Measurements from ENCODE around the gene TAF7. TPM values are rescaled to one million over a fixed set of nuclear protein-coding genes. Genes with fewer than 3 reads are reported as not detected.

Gene TAF7
- total RNA-seq, 1 experiment from 2014 or later = 90.3 TPM

GRCh38 chr5:141313711-141314110, 6.9 kb downstream of the TAF7 start:
- H2BK5ac ChIP-seq (ENCODE audit: insufficient read length, low read length) = no peak overlapping the region
- no peak overlapping the region for H2AFZ ChIP-seq (ENCODE audit: low read length)
- H2BK15ac ChIP-seq (ENCODE audit: low read depth, low read length) = no peak overlapping the region
- no peak overlapping the region for H3K23ac ChIP-seq (ENCODE audit: insufficient read length, low read depth, low read length)
- no peak overlapping the region for H3T11ph ChIP-seq (ENCODE audit: low read length)
- TF ChIP-seq, protein P1, sequence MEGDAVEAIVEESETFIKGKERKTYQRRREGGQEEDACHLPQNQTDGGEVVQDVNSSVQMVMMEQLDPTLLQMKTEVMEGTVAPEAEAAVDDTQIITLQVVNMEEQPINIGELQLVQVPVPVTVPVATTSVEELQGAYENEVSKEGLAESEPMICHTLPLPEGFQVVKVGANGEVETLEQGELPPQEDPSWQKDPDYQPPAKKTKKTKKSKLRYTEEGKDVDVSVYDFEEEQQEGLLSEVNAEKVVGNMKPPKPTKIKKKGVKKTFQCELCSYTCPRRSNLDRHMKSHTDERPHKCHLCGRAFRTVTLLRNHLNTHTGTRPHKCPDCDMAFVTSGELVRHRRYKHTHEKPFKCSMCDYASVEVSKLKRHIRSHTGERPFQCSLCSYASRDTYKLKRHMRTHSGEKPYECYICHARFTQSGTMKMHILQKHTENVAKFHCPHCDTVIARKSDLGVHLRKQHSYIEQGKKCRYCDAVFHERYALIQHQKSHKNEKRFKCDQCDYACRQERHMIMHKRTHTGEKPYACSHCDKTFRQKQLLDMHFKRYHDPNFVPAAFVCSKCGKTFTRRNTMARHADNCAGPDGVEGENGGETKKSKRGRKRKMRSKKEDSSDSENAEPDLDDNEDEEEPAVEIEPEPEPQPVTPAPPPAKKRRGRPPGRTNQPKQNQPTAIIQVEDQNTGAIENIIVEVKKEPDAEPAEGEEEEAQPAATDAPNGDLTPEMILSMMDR (conservative IDR thresholded peaks at IDR 0.05) = no peak
- peaks cover 9% of the 10 kb centered on the region for H3K9me3 ChIP-seq (ENCODE audit: control insufficient read depth, low read depth, low read length)
- H4K8ac ChIP-seq (replicated peaks; ENCODE audit: insufficient read length, low read depth, low read length) = no peak overlapping the region
- no peaks in the 10 kb centered on the region for H3K27me3 ChIP-seq (ENCODE audit: insufficient read depth, low read length)
- no peak overlapping the region for H3K27ac ChIP-seq (ENCODE audit: insufficient read length, low read depth, low read length)
- no peak overlapping the region for H3K27ac Mint-ChIP-seq
- H3K4me3 Mint-ChIP-seq = no peak overlapping the region
- H4K20me1 ChIP-seq (ENCODE audit: control insufficient read depth, insufficient read depth, insufficient read length) = no peaks in the 10 kb centered on the region
- no peak overlapping the region for H3K4ac ChIP-seq (ENCODE audit: low read depth, low read length)
- no peaks in the 10 kb centered on the region for H3K4me1 ChIP-seq (ENCODE audit: insufficient read depth, low read length)
- H3K79me2 ChIP-seq (ENCODE audit: insufficient read depth, low read length) = no peaks in the 10 kb centered on the region; the same call in 1 of the 2 replicates
- H2AK5ac ChIP-seq (ENCODE audit: insufficient read length, low read length) = no peak overlapping the region
- H3K4me2 ChIP-seq (ENCODE audit: insufficient read depth, insufficient read length, low read length) = no peak overlapping the region
- no peak overlapping the region for H3K14ac ChIP-seq (ENCODE audit: insufficient read depth, low read length)
- H3K56ac ChIP-seq (ENCODE audit: insufficient read length, low read depth, low read length) = no peak overlapping the region
- no peak overlapping the region for H4K5ac ChIP-seq (ENCODE audit: insufficient read length, low read depth, low read length)
- no peak overlapping the region for H2BK120ac ChIP-seq (ENCODE audit: low read depth, low read length, poor library complexity, severe bottlenecking)
- H3K27me3 Mint-ChIP-seq (ENCODE audit: low read depth) = peaks cover 1% of the 10 kb centered on the region; the same call in 1 of the 2 replicates
- peaks cover 13 to 56% of the 10 kb centered on the region in 2 experiments for H3K9me3 Mint-ChIP-seq
- H2BK12ac ChIP-seq (ENCODE audit: insufficient read length, low read depth, low read length) = no peak overlapping the region
- H2BK20ac ChIP-seq (ENCODE audit: low read depth, low read length, poor library complexity, severe bottlenecking) = no peak overlapping the region
- H3K36me3 Mint-ChIP-seq (ENCODE audit: insufficient read depth in 1 of 3, low read depth in 3 of 3) = peaks cover 33 to 45% (median 33%) of the 10 kb centered on the region in 3 experiments
- H3K79me1 ChIP-seq (ENCODE audit: insufficient read depth, low read depth, low read length, poor library complexity, severe bottlenecking) = no peaks in the 10 kb centered on the region
- H3K18ac ChIP-seq (ENCODE audit: insufficient read length, low read depth, low read length) = no peak overlapping the region
- no peak overlapping the region for H4K91ac ChIP-seq (ENCODE audit: insufficient read length, low read depth, low read length)
- peaks cover 2 to 5% of the 10 kb centered on the region in 2 experiments; a peak in 3 of 4 replicates for H3K4me1 Mint-ChIP-seq
- no peak overlapping the region for H3K9ac ChIP-seq (ENCODE audit: extremely low read depth, insufficient read length, low read length)
- DNase-seq = no peak
- H3K23me2 ChIP-seq (ENCODE audit: insufficient read length, low read depth, low read length, poor library complexity, severe bottlenecking) = no peaks in the 10 kb centered on the region

All from H9 (cell line).